Neuronal stem cell (in vitro differentiated cells): ENCODE data around the gene RTF1.

ENCODE experiments used
- DNase-seq: peaks from one replicate; pipeline ENCODE4 v3.0.0-alpha.2; 2013; ENCODE audit warnings: low spot score
- H2AFZ ChIP-seq: one replicate; pipeline ENCODE4 v1.6.1; 2013; ENCODE audit warnings: mild to moderate bottlenecking, low read length, inconsistent platforms
- H2AK5ac ChIP-seq: 2 replicates; pipeline ENCODE4 v1.6.1; 2013; ENCODE audit warnings: low read depth, mild to moderate bottlenecking, inconsistent platforms, low read length, moderate library complexity, mixed read lengths
- H2BK120ac ChIP-seq: 2 replicates; pipeline ENCODE4 v1.6.1; 2013; ENCODE audit warnings: low read depth, mild to moderate bottlenecking, inconsistent platforms, low read length, moderate library complexity, mixed read lengths
- H2BK12ac ChIP-seq: one replicate; pipeline ENCODE4 v1.6.1; 2013; ENCODE audit warnings: low read length, inconsistent platforms
- H2BK15ac ChIP-seq: 2 replicates; pipeline ENCODE4 v1.6.1; 2013; ENCODE audit warnings: mild to moderate bottlenecking, low read length, inconsistent platforms, mixed read lengths
- H2BK5ac ChIP-seq: one replicate; pipeline ENCODE4 v1.6.1; 2013; ENCODE audit warnings: inconsistent platforms, mild to moderate bottlenecking, low read length, moderate library complexity
- H3K14ac ChIP-seq: one replicate; pipeline ENCODE4 v1.6.1; 2013; ENCODE audit warnings: low read length, inconsistent platforms
- H3K18ac ChIP-seq: 2 replicates; pipeline ENCODE4 v1.6.1; 2013; ENCODE audit warnings: low read length, inconsistent platforms
- H3K23ac ChIP-seq: 2 replicates; pipeline ENCODE4 v1.6.1; 2013; ENCODE audit warnings: low read depth, mild to moderate bottlenecking, mixed read lengths, low read length, inconsistent platforms; ENCODE audit not compliant: poor library complexity
- H3K27ac ChIP-seq: replicated peaks from 3 replicates; pipeline ENCODE4 v1.5.1; 2013; ENCODE audit warnings: low read length, inconsistent platforms
- H3K27me3 ChIP-seq, 3 experiments: 2 replicates each; pipeline ENCODE4 v1.6.1; 2013; ENCODE audit warnings: low read length in 3 of 3, mild to moderate bottlenecking in 2 of 3, inconsistent platforms in 1 of 3, low read depth in 1 of 3, mixed read lengths in 1 of 3, moderate library complexity in 1 of 3; ENCODE audit not compliant: control insufficient read depth in 3 of 3, insufficient read depth in 3 of 3
- H3K36me3 ChIP-seq, 2 donors: replicated peaks in 1 of 2; 2 replicates each; pipeline ENCODE4 v1.6.1; 2013; ENCODE audit warnings: low read length in 2 of 2; ENCODE audit not compliant: control insufficient read depth in 2 of 2, insufficient read depth in 2 of 2
- H3K4ac ChIP-seq: 2 replicates; pipeline ENCODE4 v1.6.1; 2013; ENCODE audit warnings: inconsistent platforms, mild to moderate bottlenecking, low read length, moderate library complexity
- H3K4me1 ChIP-seq, 2 donors: 1 replicate in 1 of 2; 2 replicates in 1 of 2; pipeline ENCODE4 v1.6.1; 2013; ENCODE audit warnings: low read length in 2 of 2, low read depth in 1 of 2; ENCODE audit not compliant: control insufficient read depth in 2 of 2, insufficient read depth in 1 of 2
- H3K4me2 ChIP-seq: one replicate; pipeline ENCODE4 v1.6.1; 2013; ENCODE audit warnings: mild to moderate bottlenecking, low read length, inconsistent platforms; ENCODE audit not compliant: insufficient read depth, poor library complexity, severe bottlenecking
- H3K4me3 ChIP-seq, 2 donors: 2 replicates each; pipeline ENCODE4 v1.5.1; 2013; ENCODE audit warnings: low read length in 2 of 2, mild to moderate bottlenecking in 2 of 2, inconsistent platforms in 1 of 2, moderate library complexity in 1 of 2
- H3K79me1 ChIP-seq: one replicate; pipeline ENCODE4 v1.6.1; 2013; ENCODE audit warnings: low read depth, mild to moderate bottlenecking, inconsistent platforms, low read length, moderate library complexity
- H3K9ac ChIP-seq: one replicate; pipeline ENCODE4 v1.6.1; 2013; ENCODE audit warnings: mild to moderate bottlenecking, low read depth, low read length, inconsistent platforms; ENCODE audit not compliant: poor library complexity
- H3K9me3 ChIP-seq, 2 donors: replicated peaks in 1 of 2; 2 replicates each; pipeline versions ENCODE3 to v1.6.1; 2013; ENCODE audit warnings: low read length in 2 of 2, mild to moderate bottlenecking in 2 of 2, inconsistent platforms in 1 of 2, low read depth in 1 of 2, mixed read lengths in 1 of 2, moderate library complexity in 1 of 2; ENCODE audit not compliant: control insufficient read depth in 2 of 2, insufficient read depth in 1 of 2
- H4K8ac ChIP-seq: one replicate; pipeline ENCODE4 v1.6.1; 2013; ENCODE audit warnings: low read depth, mild to moderate bottlenecking, inconsistent platforms, low read length, moderate library complexity
- H4K91ac ChIP-seq: one replicate; pipeline ENCODE4 v1.6.1; 2013; ENCODE audit warnings: low read length, low read depth, mild to moderate bottlenecking, inconsistent platforms; ENCODE audit not compliant: poor library complexity
- WGBS, 2 donors: extraction: QIAGEN DNeasy Blood & Tissue Kit; methylation state at CpG; one replicate each; pipeline ENCODE4 v1.1.7; 2013; ENCODE audit warnings: missing lambda C conversion rate in 2 of 2, mixed read lengths in 1 of 2; ENCODE audit not compliant: insufficient read length in 2 of 2, insufficient replicate concordance in 1 of 2; ENCODE audit errors: extremely low coverage in 2 of 2; 5-methylcytosine and 5-hydroxymethylcytosine counted together

The RTF1 gene

DNA sequence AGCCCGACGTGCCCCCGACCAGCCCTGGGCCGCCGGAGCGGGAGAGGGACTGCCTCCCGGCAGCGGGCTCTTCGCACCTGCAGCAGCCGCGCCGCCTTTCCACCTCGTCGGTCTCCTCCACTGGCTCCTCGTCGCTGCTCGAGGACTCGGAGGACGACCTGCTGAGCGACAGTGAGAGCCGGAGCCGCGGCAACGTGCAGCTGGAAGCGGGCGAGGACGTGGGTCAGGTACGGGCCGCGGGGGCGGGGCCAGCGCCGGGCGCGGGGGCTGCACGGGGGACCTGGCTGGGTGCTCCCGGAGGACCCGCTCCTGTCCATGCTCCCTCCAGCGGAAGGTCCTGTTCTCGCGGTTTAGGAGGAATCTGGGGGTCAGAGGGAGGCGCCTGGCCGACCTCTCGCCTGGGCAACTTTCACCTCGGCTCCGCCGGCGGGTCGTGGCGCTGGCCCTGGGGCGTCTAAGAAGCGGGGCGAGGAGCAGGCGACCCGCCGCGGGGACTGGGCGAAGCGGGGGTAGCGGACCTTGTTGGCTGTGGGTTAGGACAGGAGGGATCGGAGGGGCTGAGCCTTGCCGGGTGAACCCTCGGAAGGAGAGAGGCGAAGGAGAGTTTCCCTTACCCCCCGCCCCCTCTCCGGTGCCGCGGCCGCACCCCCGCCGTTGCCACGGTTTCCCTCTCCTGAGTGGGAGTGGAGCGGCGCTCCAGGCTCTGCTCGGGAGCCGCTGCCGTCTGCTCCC lies 77.5 kb downstream of the RTF1 start:
- peak; percentile 58 for DNase-seq
- no peak overlapping the region for H4K91ac ChIP-seq
- no peak overlapping the region for H2BK12ac ChIP-seq
- H2BK15ac ChIP-seq, result no peak overlapping the region
- H2AFZ ChIP-seq, result peak overlapping the region; percentile 96
- H3K4me2 ChIP-seq, result peak overlapping the region; percentile 87
- H3K14ac ChIP-seq, result peak overlapping the region; percentile 60
- H3K27ac ChIP-seq, result no peak overlapping the region
- H3K79me1 ChIP-seq, result no peaks in the 10 kb centered on the region
- WGBS, 2 donors, result no CpG with 5 or more reads among the region's 77 CpGs
- peak overlapping the region; percentile 70 for H3K23ac ChIP-seq
- no peak overlapping the region for H4K8ac ChIP-seq
- peak overlapping the region; percentile 78 for H3K18ac ChIP-seq
- H2AK5ac ChIP-seq, result no peak overlapping the region
- H3K27me3 ChIP-seq, result peaks cover 25 to 73% (median 54%) of the 10 kb centered on the region in 3 experiments
- no peaks in the 10 kb centered on the region for H3K9me3 ChIP-seq
- H3K9ac ChIP-seq, result peak overlapping the region; percentile 83
- H3K36me3 ChIP-seq, result no peaks in the 10 kb centered on the region
- H3K4me1 ChIP-seq, result peaks cover 9 to 22% of the 10 kb centered on the region in 2 donors
- no peak overlapping the region for H2BK5ac ChIP-seq
- peak overlapping the region; percentile 53 to 82 for H3K4me3 ChIP-seq
- H2BK120ac ChIP-seq, result no peak overlapping the region
- H3K4ac ChIP-seq, result no peak overlapping the region

DNA sequence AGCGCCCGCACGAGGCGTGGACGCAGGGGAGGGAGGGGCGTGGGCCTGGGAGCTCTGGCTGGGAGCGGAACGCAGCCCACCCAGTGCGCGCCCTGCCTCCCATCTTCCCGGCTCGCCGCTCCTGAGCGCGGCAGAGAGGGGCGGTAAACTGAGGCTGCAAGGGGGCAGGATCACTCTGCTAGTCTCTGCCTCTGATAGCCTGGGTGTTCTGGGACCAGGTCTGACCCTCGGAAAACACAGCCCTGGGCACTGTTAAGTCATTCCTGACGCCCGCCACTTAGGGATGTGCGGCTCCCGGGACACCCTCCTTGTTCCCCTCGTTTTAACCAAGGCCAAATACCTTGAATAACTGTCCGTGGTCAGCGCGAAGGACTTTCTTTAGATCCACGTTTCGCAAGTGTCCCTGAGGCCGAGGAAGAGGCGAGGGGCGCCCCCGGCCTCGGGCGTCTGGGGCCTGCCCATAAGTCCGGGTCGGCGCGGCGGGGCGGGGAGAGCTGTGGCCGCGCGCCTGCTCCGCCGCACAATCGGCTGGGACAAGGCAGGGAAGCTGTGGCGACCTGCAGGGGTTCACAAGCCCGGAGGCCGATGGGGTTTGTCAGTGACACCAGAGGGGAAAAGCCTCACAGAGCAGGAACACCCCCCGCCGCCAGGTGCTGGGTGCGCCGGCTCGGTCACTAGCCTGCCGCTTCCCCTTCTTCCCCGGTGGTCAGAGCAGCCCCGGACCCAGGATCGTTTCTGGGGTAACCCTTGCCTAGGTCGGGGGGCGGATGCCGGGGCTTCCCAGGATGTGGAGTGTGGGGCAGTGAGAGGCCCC lies 78.2 kb downstream of the RTF1 start:
- peaks cover 9 to 22% of the 10 kb centered on the region in 2 donors for H3K4me1 ChIP-seq
- H2BK5ac ChIP-seq, result peak overlapping the region; percentile 15
- no peak overlapping the region for H2AK5ac ChIP-seq
- no peak overlapping the region for H4K91ac ChIP-seq
- peak overlapping the region; percentile 49 for H3K23ac ChIP-seq
- H2BK15ac ChIP-seq, result no peak overlapping the region
- H3K4me2 ChIP-seq, result peak overlapping the region; percentile 87
- no peak overlapping the region for H3K4ac ChIP-seq
- H3K18ac ChIP-seq, result peak overlapping the region; percentile 72
- DNase-seq, result peak; percentile 32
- peak overlapping the region; percentile 60 for H3K14ac ChIP-seq
- H2AFZ ChIP-seq, result peak overlapping the region; percentile 96
- no peaks in the 10 kb centered on the region for H3K36me3 ChIP-seq
- no CpG with 5 or more reads among the region's 60 CpGs for WGBS, 2 donors
- H3K9me3 ChIP-seq, result no peaks in the 10 kb centered on the region
- no peak overlapping the region for H2BK120ac ChIP-seq
- H3K4me3 ChIP-seq, result peak overlapping the region; percentile 53 to 82
- H3K9ac ChIP-seq, result peak overlapping the region; percentile 7
- no peak overlapping the region for H3K27ac ChIP-seq
- H3K79me1 ChIP-seq, result no peaks in the 10 kb centered on the region
- peaks cover 27 to 80% (median 60%) of the 10 kb centered on the region in 3 experiments for H3K27me3 ChIP-seq
- H4K8ac ChIP-seq, result no peak overlapping the region
- no peak overlapping the region for H2BK12ac ChIP-seq

DNA sequence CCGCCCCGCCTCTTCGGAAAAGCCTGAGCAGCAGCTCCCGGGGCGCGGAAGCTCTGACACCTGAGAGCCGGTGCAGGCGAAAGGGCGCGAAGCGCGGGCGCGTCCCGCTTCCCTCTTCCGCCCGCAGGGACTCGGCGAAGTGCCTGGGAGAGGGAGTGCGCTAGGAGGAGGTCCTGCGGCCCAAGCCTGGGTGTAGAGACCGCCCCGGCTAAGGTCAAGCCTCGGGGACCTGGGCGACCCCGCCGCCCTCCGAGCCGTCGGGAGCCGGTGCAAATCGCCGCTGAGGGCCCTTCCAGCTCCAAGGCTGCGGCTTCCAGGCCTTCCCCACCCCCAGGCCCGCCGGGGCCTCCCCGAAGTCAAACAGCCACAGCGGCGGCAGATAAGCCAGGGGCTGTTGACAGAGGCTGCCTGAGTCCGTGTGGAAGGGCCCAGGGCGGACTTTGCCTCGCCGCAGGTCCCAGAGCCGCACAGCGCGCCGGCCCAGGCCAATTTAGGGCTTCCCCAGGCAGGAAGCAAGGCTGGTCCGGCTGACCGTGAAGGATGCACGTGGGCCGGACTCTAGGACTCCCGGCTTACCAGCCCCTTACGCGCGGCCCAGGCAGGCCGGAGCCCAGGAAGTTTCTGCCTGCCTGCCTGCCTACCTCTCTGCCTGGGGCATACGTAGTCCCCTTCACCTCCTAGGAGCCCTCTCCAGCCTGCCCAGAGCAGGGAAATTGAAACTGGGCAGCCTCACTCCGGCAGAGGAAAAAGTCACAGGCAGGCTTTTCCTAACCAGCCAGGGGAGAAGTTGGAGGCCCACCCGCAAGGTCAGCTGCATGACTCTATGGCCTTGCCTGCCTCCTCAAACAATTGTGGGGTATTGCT lies 79.1 kb downstream of the RTF1 start:
- H3K9ac ChIP-seq, result peak overlapping the region; percentile 38
- no peak overlapping the region for H2BK12ac ChIP-seq
- peak overlapping the region; percentile 78 for H3K18ac ChIP-seq
- peak overlapping the region; percentile 15 for H2BK5ac ChIP-seq
- no peaks in the 10 kb centered on the region for H3K9me3 ChIP-seq
- no peak overlapping the region for H3K14ac ChIP-seq
- no CpG with 5 or more reads among the region's 59 CpGs for WGBS, 2 donors
- peak overlapping the region; percentile 31 to 53 for H3K4me3 ChIP-seq
- H2BK15ac ChIP-seq, result peak overlapping the region; percentile 22
- H3K27ac ChIP-seq, result no peak overlapping the region
- H3K4me2 ChIP-seq, result peak overlapping the region; percentile 87
- no peaks in the 10 kb centered on the region for H3K36me3 ChIP-seq
- no peak overlapping the region for H4K8ac ChIP-seq
- no peak overlapping the region for H3K4ac ChIP-seq
- H3K27me3 ChIP-seq, result peaks cover 30 to 88% (median 66%) of the 10 kb centered on the region in 3 experiments
- peak overlapping the region; percentile 96 for H2AFZ ChIP-seq
- H3K23ac ChIP-seq, result peak overlapping the region; percentile 33
- H2BK120ac ChIP-seq, result no peak overlapping the region
- peaks cover 10 to 23% of the 10 kb centered on the region in 2 donors for H3K4me1 ChIP-seq
- DNase-seq, result peak; percentile 36
- H2AK5ac ChIP-seq, result no peak overlapping the region
- H4K91ac ChIP-seq, result no peak overlapping the region
- no peaks in the 10 kb centered on the region for H3K79me1 ChIP-seq
